HG03103 (cell line): ENCODE results near the gene NR4A1.
"Not testable (repeated sequence)": the region's sequence is repeated elsewhere in the genome, so short reads cannot be mapped to it uniquely, and the experiment has no call there.

ENCODE experiments used
- ATAC-seq: cut with Tn5 transposase; IDR thresholded peaks from one replicate; pipeline ENCODE4 v1.9.1; 2021; ENCODE audit warnings: low read depth; ENCODE audit not compliant: unreplicated experiment

The NR4A1 gene

DNA sequence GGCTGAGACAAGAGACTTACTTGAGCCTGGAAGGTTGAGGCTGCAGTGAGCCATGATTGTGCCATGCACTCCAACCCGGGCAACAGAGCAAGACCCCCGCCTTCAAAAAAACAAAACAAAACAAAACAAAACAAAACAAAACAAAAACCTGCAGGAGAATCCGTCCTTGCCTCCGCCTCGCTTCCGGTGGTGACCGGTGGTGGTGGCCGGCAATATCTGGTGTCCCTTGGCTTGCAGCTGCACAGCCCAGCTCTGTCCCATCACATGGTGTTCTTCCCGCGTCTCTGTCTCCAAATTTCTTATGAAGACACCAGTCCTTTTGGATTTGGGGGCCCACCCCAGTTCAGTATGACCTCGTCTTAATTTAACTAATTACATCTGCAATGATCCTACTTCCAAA, 38.2 kb downstream of the NR4A1 start:
- no peak for ATAC-seq

DNA sequence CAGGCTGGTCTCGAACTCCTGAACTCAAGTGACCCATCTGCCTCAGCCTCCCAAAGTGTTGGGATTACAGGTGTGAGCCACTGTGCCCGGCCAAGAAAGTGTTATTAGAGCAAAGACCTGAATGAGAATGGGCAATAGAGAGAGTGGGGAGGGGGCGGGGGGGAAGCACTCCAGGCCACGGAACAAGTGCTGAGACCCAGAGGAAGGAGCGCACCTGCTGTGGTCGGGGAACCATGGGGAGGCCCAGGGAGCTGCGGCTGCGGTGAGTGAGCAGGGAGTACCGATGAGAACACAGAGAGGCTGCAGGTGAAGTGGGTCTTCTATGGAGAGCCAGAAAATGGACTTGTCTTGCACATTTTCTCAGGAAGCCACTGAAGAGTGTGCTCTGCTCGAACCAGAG, 39.0 kb downstream of the NR4A1 start:
- no peak for ATAC-seq

DNA sequence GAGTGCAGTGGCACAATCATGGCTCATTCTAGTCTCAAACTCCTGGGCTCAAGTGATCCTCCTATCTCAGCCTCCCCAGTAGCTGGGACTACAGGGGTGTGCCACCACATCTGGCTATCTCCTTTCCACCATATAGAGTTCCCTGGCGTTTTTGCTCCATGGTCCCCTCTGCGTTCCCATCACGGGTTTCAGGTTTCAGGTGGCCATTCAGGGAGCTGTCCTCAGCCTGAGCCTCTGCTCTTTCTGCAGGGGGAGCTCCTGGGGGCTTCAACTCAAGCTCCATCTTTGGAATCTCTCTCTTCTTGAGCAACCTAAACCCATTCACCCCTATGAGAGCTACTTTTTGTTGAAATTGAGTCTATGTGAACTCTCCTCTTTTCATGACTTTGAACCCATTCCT, 39.8 kb downstream of the NR4A1 start:
- ATAC-seq: no peak

DNA sequence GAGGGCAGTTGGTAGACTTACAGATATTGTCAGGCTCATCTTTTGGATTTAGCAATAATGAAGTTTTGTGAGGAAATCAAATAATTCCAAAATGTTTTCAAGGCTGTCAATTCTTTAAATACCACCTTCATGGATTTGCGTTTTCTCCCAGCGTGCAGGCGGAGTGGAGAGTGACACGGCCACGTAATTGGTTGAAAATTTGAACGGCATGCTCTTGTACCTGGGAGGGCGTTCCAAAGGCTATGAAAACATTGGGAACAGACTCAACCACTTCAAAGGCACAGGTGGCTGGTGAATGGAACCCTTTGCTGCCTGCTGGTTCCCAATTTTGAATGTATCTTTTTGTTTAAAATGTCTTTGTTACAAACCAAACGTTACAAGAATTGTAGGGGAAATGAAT, 40.6 kb downstream of the NR4A1 start:
- ATAC-seq: no peak

DNA sequence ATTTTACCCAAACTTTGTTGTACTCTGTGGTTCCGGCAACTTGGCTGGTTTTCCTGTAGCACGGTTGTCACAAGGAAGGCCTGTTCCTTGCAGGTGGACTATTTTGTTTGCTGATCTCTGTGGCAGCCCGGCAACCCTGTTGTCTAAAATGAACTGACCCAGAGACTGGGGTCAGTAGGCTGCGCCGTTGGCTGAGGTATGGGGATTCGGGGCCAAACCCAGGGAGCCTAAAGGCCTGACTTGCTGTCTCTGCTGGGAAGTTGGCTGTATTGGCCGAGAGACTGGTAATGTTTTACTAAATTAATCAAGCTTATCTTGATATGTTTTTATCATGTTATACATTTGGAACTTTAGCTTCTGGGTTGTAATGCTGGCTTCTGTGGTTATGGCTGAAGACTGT, 42.1 kb downstream of the NR4A1 start:
- no peak for ATAC-seq

DNA sequence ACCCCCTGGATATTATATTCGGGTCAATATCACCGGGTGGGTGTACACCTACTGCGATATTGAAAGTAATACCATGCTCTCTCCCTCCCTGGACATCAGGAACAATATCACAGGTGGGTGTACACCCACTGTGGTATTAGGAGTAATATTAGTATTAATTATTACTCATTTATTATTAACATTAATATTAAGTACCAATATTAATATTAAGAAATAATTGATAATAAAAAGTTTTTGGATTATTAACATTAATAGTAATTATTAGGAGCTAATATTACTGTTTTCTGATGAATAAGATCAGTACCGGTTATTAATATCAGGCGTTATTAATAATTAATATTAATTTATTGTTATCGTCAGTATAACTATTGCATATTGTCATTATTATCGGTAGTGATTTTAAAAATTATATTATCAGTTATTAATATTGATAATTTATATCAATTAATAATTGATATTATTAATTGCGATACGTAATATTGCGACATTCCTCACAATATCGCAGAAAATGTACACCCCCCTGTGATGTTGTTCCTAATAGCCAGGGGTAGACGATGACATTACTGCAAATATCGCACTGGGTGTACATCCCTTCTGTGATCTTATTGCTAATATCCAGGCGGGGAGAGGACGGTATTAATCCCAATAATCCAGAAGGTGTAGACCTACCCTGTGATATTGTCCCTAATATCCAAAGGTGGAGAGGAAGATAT, 45.2 kb downstream of the NR4A1 start:
- ATAC-seq: no peak

DNA sequence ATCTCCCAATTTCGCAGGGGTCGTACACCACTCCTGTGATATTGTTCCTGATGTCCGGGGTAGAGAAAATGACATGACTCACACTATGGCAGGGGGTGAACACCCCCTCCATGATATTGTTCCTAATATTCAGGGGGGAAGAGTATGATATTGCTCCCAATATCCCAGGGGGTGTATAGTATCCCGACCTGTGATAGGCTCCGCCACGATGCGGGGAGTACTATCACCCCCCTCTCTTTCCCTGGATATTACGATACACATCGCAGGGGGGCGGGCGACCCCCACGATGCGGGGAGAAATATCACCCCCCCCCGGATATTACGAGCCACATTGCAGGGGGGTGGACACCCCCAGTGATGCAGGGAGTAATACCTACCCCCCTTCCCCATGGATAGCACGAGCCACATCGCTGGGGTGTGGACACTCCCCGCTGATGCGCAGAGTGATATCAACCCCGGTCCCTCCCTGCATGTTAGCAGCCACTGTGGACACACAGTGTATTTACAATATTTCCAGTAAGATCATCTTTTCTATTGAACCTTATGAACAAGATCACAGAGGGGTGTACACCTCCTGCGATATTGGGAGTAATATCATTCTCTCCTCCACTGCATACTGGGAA, 45.9 kb downstream of the NR4A1 start:
- ATAC-seq: no peak

DNA sequence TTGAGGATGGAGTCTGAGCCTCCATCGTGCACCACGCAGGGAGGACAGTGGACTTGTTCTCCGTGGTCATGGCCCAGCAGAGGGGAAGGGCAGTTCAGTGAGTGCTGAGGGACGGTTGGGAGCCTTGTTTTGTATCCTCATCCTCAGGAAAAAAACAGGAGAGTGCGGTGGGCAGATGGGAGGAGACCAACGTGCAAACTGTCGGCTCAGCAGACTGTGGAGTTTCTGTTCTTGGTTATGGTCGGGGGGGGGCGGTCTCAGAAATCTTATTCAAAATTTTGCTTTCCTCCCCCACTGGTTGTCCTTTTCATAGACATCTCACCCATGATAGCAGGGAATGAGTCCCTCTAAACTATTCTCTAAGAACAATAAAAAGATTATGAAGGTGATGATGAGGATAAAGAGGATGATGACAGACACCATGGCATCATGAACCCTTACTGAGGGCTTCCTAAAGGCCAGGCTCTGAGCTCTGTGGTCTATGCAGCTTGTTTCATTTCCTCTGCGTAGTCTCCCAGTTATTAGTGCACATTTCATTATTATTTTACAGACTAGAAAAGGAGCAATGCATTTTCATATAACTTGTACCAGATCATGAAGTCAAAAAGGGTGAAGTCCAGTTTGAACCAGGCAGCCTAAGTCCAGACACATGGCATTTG, 53.3 kb downstream of the NR4A1 start:
- not testable (repeated sequence) for ATAC-seq
